SW 1271 (cell line): Measurements from ENCODE around the gene GPX2.

Source experiments
- DNase-seq, 2 experiments: peaks; one replicate each; lab custom pipeline; 2025; lab: John Stamatoyannopoulos, UW

The GPX2 gene

GRCh38 chr14:64942531-64943111, at the start of gene GPX2:
Gene GPX2, minus strand, starts transcription at chr14:64942745. Its CDS starts 19 bp downstream, at chr14:64942726.
- DNase-seq = no peak

GRCh38 chr14:64990939-64991338, 48.4 kb upstream of the GPX2 start:
- DNase-seq = no peak

GRCh38 chr14:64990296-64990695, 47.8 kb upstream of the GPX2 start:
- DNase-seq = no peak

GRCh38 chr14:64987438-64987767, 44.9 kb upstream of the GPX2 start:
- DNase-seq = no peak

- peak; percentile 87 to 97 for DNase-seq
These were observed 44.3 kb upstream of the GPX2 start, which contains the start of gene FNTB for GRCh38 chr14:64986648-64987437. Gene FNTB, plus strand, starts transcription at chr14:64986895. Its CDS starts 59 bp downstream, at chr14:64986954.

- DNase-seq = peak; percentile 34 to 55
These were observed 41.1 kb upstream of the GPX2 start for GRCh38 chr14:64983439-64984310.

- no peak for DNase-seq
These were observed 37.0 kb upstream of the GPX2 start for GRCh38 chr14:64979336-64980074.

GRCh38 chr14:64974563-64974962, 32.0 kb upstream of the GPX2 start:
- DNase-seq = no peak

- no peak for DNase-seq
These were observed 31.3 kb upstream of the GPX2 start for GRCh38 chr14:64973826-64974225.

- no peak for DNase-seq
These were observed 30.5 kb upstream of the GPX2 start for GRCh38 chr14:64973026-64973442.

- no peak for DNase-seq
These were observed 29.6 kb upstream of the GPX2 start, which contains the start of gene RAB15 for GRCh38 chr14:64971943-64972791. Gene RAB15, minus strand, starts transcription at chr14:64972336. Its CDS starts 260 bp downstream, at chr14:64972076.

GRCh38 chr14:64971491-64971942, 29.0 kb upstream of the GPX2 start:
- no peak for DNase-seq

GRCh38 chr14:64970776-64971477, 28.4 kb upstream of the GPX2 start:
- DNase-seq = peak; percentile 42 to 68

- DNase-seq = no peak
These were observed 27.5 kb upstream of the GPX2 start for GRCh38 chr14:64970041-64970440.

GRCh38 chr14:64968651-64969050, 26.1 kb upstream of the GPX2 start:
- DNase-seq = peak in 1 of 2 experiments; percentile 20

GRCh38 chr14:64968167-64968566, 25.6 kb upstream of the GPX2 start:
- DNase-seq = no peak

- DNase-seq = no peak
These were observed 24.4 kb upstream of the GPX2 start for GRCh38 chr14:64966976-64967375.

- DNase-seq = no peak
These were observed 22.9 kb upstream of the GPX2 start for GRCh38 chr14:64965356-64966000.

- DNase-seq = no peak
These were observed 21.1 kb upstream of the GPX2 start for GRCh38 chr14:64963611-64964010.
